Hippocampal formation (tissue), 2 donors: Measurements from ENCODE around the gene DMKN.
A peak's percentile ranks its signal among the peaks of the same experiment; 100 is the strongest.

Source experiments
- DNase-seq, 2 donors: peaks; one replicate each; lab custom pipeline; 2025; lab: John Stamatoyannopoulos, UW

DMKN gene, protein sequence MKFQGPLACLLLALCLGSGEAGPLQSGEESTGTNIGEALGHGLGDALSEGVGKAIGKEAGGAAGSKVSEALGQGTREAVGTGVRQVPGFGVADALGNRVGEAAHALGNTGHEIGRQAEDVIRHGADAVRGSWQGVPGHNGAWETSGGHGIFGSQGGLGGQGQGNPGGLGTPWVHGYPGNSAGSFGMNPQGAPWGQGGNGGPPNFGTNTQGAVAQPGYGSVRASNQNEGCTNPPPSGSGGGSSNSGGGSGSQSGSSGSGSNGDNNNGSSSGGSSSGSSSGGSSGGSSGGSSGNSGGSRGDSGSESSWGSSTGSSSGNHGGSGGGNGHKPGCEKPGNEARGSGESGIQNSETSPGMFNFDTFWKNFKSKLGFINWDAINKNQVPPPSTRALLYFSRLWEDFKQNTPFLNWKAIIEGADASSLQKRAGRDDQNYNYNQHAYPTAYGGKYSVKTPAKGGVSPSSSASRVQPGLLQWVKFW

DNA sequence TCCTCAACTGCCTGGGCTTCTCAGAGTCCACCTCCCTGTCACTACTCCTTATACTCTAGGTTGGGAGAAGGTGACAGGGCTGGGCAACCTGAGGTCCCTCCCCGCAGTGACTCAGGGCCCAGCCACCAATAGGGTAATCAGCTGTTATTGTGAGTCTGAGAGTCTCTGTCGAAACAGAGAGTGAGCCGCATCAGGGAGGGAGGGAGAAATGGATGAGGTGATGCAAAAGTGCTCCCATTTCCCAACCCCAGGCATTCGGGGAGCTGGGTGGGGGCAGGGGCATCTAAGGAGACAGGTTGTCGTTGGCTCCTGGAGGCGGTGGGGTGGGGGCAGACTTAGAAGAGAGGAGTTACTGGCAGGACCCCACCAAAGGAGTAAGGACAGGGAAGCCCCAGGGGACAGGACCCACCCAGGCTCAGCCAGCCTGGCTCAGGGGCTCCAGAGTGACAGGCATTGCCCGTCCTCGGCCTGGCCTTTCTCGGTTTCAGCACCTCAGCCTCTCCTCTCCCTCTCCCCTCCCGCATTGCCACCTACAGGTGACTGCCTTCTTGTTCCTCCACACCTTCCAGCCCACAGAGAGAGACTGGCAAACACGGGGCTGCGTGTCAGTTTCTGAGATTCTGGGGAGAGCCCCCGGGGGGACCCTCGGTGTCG lies at the start of gene DMKN:
TSS of gene DMKN (minus strand) at position 22 of the 654 bp plus-strand sequence. CDS start 174 bp downstream, outside the sequence.
- no peak for DNase-seq

DNA sequence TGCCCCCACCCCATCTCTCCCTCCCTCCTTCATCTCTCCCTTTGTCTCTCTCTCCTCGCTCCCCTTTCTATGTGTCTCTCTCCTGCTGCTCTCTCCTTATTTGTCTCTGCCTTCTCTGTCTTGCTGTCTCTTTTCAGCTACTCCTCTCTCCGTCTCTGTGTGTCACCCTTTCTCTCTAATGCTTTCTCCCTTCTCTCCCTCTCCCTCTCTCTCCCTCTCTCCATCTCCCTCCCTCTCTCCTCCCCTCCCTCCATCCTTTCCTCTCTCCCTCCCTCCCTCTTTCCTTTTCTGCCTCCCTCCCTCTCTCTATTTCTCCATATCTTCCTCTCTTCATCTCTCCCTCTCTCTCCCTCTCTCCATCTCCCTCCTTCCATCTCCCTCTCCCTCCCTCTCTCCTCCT lies 49.3 kb upstream of the DMKN start:
- no peak for DNase-seq

DNA sequence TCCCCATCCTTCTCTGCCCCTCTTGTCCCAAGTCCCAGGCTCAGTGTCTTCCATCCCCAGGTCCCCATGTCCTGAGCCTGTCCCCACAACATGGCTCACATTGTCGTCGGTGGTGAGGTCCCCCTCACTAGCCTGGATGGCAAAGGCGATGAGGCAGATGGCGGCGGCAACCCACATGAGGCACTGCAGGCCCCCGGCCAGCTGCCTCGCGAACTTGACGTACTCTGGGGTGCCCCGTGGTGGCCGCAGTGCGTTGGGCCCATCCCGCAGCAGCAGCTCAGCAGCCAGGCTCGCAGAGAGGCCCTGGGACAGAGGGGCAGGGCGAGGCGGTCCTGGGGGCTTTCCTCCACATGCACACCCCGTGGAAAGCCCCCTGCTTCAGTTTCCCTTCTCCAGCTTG lies 48.9 kb upstream of the DMKN start:
- DNase-seq = no peak

DNA sequence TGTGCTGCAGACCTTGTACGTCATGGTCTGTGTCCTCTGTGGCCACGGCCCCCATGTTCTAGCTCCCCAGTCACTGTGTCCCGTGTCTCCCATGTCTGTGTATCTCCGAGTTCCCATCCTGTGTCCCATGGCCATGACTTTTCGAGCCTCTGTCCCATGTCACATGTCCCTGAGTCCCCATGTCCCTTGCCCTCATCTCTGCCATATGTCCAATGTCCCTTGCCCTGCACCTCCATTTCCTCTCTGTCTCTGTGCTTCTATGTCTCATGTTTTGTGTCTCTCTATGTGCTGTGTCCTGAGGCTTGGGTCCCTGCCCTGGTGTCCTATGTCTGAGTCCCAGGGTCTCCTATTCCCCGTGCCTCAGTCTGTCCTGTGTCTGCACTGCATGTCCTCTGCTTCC lies 48.0 kb upstream of the DMKN start:
- DNase-seq = no peak

DNA sequence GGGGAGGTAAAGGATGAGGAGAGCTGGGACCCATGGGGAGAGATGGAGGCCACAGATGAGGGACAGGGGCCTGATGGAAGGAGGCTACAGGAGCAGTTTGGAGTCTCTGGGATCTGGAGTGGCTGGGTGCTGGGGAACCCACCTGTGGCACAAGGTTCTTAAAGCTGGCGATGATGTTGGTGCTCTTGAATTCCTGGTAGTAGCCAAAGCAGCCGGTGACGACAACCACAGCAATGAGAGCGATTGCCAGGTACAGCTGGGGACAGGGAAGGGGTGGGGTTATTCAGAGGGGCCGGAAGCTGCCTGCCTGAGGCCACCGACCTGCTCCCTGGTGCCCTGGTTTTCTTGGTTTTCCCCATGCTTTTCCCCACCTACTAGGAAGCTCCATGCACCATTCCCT lies 47.2 kb upstream of the DMKN start:
- no peak for DNase-seq

DNA sequence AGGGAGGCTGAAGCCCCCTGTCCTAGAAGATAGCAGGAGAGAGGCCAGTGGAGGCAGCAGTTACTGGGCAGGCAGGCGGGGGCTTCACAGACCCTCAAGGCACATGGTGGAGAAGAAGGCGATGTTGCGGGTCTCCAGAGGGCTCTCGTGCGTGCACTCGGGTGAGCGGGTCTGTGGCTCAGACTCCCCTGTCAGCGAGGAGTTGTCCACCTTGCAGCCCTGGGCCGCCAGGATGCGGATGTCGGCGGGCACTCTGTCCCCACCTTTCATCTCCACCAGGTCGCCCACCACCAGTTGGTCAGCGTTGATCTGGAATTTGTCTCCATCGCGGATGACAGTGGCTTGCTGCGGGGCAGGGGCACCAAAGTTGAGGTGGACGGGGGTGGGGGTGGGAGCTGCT lies 46.8 kb upstream of the DMKN start:
- DNase-seq = no peak

DNA sequence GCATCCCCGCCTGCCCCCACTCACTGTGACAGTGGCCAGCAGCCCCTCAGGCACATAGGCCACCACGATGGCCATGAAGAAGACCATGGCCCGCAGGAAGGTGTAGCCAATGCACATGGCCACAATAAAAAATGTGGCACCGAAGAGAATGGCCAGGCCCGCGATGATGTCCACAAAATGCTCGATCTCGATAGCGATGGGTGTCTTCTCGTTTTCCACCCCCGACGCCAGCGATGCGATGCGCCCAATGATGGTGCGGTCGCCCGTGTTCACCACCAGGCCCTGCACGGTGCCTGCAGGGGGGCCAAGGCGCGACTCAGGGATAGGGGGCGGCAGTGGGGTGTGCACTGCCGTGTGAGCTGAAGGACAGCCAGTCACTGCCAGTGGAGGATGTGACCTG lies 46.3 kb upstream of the DMKN start:
- no peak for DNase-seq

DNA sequence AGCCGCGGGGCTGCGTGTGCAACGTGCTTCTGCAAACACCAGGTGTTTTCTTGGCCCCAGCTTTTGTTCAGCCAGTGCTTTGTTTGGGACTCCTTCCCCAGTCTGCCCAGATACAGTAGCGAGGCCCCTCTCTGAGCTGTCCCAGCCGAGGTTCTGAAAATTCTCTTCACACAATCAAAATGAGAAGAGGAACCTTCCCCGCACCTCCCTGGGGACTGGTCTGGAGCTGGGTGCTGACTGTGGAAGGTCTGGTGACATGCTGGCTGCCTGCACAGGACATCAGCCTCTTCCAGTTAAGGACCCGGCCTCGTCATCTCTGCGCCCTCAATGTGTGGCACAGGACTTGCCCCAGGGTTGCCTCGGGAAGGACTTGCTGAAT lies 45.8 kb upstream of the DMKN start:
- DNase-seq = no peak

DNA sequence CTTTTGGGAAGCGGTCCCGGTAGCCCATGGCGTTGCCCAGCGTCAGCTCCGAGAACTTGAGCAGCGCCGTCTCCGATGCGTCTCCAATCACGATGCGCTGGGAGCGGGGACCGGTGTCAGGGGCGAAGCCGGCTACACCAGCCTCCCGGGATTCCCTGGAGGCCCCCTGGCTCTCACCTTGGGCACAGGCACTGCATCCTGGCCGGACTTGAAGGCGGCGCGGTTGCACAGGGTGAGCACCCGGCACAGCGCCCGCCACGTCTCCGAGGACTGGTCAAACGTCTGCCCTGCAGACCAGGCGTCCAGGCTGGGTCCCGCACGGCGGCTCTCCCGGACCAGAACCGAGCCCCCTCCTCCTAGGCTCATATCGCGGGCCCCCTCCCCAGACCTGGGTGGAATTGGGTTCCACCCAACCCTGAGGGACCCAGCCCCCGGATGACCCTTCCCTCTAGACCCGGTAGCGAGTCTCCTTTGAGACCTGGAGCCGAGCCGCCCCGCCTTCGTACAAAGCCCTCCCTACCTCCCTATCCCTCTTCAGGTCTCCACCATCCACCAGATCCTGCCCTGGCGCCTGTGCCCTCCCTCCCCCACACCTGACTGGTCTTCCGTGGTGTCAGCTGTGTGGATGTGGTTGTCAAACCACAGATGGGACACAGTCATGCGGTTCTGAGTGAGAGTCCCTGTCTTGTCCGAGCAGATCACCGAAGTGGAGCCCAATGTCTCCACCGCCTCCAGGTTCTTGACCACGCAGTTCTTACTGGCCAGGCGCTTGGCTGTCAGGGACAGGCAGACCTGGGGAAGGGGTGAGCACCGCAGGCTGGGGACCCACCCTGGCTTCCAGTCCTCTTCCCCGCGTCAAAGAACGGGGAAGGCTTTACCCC lies 45.2 kb upstream of the DMKN start:
- DNase-seq = no peak

DNA sequence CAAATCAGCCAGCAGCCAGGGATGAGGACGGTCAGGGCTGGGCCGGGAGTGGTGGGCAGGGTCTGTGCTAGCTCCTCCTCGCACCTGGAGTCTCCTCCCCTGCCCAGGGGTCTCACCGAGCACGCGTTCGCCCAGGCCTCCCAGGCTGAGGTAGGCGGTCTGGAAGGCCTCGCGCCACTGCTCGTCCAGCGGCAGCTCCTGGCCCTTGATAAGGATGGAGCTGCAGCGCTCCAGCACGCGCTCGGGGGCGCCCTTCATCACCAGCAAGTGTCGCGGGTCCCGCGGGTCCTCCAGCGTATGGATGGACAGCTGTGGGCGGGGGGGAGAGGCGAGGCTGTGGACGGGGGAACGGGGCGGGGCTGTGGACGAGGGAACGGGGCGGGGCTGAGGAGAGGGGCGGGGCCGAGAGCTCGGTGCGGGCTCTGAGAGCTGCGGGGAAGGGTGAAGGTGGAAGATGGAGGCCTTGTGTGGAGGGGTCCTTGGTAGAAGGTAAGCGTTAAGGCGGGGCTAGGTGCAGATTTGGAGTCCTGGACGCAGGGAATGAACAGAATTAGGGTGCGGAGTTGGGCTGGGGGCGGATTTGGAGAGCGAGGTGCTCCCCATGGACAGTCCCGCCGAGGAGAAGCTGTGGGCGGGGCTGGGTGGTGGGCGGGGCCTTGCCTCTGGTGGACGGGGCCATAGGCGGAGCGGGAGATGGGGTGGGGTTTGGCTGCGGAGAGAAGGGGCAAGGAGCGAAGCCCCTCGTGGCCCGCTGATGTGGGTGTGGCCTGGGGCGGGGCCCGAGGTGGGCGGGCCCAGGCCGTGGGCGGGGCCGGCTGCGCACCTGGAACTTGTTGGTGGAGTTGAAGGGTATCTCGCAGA lies 44.3 kb upstream of the DMKN start:
- peak in 1 of 2 donors; percentile 15 for DNase-seq

DNA sequence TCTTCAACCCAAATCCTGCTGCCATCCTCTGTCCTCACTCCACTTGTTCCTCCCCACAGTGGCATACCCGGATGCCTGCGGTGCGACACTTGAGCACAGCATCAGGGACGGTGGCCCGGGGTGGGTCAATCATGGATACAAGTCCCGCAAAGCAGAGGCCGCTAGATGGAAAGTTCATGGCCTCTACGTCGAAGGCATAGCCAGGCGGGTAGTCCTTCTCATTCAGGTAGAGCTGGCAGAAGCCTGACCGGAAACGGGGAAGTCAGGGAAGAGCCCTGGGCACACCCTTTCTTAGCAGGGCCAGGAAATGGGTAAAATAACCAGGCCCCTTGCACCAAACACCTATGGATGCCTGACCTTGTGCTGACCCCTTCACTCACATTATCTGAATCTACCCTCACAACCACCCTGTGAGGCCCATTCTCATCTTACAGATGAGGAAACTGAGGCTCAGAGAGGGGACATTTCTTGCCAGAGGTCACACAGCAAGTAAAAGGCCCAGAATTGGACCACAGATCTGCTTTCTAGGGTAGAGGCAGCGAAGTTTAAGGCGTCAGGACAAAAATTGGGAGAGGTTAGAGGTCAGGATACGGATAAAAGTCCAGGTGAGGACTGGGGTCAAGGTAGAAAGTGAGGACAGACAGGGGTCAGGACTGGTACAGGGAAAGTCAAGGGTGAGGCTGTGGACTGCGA lies 43.5 kb upstream of the DMKN start:
- DNase-seq = no peak

DNA sequence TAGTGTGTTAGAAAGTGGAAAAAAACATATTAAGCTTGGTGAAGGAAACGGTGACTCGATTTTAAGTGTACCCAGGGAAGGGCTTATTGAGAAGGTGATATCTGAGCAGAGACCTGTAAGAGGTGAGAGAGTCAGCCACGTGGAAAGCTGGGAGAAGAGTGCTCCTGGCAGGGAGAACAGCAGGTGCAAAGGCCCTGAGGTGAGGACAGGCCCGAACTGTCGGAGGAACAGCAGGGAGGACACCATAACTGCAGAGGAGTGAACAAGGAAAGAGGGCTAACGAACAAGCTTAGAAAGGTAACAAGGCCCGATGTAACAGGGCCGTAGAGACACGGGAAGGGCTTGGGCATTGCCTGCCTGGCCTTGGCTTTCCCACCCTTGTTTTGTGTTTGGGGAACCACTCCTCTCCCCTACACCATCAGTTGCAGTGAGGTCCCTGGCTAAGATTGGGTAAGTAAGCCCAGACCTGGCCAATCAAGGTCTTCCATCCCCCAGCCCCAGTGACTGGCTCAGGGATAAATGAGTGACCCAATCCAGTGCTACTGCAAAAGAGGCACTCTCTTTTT lies 42.7 kb upstream of the DMKN start:
- DNase-seq = no peak

DNA sequence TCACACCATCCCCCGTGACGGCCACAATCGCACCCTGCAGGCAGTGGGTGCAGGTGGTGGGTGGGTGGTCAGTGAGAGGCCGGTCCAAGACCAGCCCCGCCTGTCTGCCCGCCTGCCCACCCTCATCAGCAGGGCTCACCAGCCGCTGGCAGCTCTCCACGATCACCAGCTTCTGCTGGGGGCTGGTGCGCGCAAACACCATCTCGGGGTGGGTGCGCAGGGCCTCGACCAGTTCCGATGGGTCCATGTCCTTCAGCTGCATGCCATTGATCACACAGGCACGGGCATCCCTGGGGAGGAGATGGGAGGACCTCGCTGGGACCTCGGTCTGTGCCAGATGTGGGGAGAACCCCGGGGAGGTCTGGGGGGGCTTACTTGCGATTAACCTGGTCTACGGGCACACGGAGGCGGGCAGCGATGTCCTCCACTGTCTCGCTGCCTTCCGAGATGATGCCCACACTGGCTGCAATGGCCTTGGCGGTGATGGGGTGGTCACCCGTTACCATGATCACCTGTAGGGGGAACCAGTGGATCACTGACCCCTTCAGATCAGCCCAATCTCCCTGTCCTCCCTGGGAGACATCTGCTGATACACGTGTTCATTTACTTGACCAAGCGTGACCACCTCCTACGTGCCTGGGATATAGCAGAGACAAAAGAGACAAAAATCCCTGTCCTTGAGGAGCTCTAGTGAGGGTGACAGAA lies 42.0 kb upstream of the DMKN start:
- DNase-seq = no peak

DNA sequence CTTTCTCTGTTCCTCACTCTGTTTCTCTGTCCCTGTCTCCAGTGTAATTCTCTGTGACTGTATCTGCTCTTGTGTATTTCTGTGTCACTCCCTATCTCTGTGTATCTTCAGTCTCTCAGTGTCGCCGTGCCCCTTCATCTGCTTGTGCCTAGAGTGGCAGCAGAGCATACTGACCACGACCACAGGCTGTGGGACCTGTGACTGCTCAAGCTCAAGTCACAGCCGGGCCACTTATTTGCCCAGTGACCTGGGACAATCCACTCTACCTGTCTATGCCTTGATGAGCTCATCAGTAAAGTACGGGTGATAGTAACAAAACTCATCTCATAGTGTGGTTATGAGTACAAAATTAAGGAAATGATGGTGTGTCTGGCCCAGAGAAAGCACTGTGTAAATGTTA lies 40.6 kb upstream of the DMKN start:
- DNase-seq = no peak

DNA sequence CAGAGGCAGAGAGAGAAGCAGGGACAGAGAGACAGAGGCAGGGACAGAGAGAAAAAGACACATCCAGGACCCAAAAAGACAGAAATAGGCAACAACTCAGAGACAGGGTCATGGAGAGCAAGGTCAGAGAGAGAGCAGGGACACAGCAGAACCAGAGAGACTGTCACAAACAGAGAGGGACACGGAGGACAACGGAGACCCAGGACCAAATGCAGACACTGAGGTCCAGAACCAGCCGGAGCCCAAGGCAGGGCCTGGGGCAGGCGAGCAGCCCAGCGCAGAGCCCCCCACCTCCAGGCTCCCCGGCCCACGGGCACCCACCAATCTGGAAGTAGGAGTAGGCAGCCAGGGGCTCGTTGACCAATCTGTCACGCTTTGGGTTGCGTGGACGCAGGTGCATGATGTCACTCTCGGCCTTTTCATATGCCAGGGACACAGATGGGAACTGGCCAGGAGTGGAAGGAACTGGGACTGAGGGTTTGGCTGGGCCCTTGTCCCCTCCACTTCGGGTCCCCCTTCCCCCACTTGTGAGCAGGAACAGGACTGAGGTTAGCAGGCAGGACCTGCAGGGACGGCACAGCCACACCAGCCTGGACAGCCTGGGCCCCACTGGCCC lies 40.0 kb upstream of the DMKN start:
- no peak for DNase-seq

DNA sequence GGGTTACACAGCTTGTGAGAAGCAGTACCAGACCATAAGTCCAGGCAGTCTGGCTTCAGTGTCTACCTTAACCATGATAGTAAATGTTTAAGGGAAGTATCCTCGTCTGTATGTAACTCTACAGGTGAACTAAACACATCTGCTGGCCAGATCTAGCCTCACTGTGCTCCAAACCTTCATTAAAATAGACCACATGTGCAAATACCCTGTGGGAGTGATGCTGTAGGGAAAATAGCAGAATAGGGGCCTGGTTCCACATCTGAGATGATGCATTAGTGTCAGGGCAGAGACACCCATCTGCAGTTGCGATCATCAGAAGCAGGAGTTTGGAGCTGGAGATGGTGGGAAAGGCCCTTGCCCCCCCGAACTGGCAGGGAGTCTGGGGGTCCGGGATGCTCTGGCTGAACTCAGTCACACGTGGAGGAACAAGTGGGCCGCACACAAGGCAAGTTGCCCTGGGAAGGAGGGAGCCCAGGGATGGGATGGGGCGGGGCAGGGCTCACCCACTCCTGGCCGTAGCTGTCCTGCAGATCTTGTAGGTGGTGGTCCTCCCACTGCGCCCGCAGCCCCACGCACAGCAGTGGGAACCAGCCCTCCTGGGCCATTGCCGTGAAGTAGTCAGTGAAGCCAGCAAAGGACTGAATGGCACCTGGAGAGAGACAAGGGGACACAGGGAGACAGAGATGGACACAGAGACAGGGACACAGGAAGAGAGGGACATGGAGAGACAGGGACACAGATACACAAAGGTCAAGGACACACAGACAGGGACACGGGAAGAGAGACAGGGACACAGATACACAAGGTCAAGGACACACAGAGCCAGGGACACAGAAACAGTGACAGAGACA lies 39.3 kb upstream of the DMKN start:
- no peak for DNase-seq

DNA sequence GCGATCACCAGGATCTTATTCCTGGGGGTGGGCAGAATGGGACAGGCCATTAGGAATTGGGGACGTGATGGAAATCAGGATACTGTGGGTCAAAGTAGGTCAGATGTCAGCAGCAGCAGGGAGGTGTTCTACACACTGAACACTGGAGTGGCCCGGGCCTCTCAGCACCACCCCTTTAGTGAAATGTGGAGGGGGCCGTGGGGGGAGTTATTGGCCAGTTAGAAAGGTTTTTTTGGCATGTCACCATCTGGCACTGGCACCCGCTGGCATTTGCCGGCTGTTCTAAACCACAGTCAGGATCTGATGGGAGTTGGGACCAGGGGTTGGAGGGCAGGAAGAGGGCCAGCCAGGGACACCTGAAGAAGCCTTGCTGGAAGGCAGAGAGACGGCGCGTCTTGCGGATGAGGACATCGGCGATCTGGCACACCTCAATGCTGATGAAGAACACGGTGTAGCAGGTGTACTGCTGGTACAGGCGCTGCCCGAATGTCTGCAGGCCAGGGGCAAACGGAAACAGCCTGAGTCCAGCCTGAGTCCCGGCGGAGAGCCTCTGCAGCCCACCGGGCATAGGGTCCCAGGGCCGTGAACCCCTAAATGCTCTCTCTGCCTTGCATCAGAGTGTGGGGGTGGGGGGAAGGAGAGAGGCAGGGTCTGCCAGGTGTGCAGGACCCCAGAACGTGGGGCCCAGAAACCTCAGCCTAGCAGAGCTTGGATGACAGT lies 37.8 kb upstream of the DMKN start:
- no peak for DNase-seq
